8988T (cell line): ENCODE results near the gene PROM1.

Source experiments
- DNase-seq: peaks from one replicate; pipeline ENCODE4 v3.0.0; 2011

PROM1 gene

DNA sequence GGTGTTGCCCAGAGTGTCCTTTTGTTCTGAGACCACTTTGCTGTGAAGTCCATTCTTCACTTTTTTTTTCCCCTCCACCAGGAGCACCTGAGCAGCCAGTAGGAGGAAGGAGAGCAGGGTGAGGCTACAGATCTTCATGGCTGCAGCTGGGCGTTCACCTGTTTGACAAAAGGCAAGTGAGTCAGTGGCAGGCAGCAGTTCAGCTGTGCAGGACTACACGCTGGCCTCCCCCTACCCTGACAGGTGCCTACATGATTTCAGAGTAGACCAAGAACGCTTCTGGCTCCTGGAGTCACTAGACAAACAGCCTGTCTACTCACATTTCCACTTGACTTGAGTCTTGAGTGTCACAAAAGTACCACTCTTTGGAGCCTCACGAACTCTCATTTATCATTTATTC, 147.3 kb downstream of the PROM1 start:
- no peak for DNase-seq

GRCh38 chr4:15935504-15936402, 148.1 kb downstream of the PROM1 start:
- DNase-seq: no peak

- DNase-seq: no peak
These were observed 149.6 kb downstream of the PROM1 start for GRCh38 chr4:15934259-15934658.

GRCh38 chr4:15931451-15932210, 152.2 kb downstream of the PROM1 start:
- DNase-seq: no peak

DNA sequence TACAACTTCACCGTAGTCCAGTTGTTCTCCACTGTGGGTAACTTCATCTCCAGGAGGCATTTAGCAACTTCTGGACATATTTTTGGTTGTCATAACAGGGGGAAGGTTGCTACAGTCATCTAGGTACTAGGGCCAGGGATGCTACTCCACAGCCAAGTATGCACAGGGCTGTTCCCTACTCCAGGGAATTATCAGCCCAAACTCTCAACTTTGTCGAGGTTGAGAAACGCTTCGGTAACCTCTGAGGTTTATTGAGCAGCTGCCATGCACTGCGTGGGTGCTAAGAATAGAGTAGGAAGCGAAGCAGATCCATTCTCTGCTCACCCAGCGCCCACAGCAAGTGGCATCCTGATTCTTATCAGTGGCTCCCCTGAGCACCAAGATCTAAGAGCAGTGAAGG, 153.5 kb downstream of the PROM1 start:
- DNase-seq: no peak

- no peak for DNase-seq
These were observed 154.3 kb downstream of the PROM1 start for GRCh38 chr4:15929540-15929939.

DNA sequence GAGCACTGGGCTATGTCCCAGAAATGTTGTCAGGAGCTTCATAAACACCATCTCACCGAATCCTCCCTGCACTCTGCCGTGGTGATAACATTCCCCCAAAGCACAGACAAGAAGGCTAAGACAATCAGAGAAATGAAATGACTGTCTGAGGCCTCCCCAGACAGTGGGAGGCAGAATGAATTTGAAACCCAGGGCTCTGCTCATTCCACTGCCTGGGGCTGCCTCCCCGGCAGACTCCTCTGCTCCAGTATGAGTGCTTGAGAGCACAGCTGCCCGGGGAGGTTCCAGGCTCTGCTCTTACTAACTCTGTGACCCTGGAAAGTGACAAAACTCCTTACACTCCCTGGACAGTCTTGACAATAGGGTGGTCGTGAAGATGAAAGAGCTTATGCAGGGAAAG, 154.9 kb downstream of the PROM1 start:
- DNase-seq: no peak

DNA sequence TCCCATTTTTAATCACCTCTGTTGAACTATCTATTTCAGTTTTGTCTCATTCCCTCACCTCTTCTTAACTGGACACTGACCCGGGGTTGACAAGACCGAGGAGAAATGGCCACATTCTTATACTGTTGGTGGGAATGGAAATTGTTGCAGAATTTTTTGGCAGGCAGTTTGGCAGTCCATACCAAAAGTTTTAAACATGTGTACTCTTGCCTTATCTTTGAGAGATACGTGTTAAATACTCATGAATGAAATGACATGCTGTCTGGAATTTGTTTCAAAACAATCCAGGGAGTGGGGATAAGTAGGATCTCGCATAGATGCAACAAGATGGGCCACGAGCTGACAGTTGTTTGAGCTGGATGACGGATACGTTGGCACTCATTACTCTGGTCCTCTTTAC, 157.3 kb downstream of the PROM1 start:
- no peak for DNase-seq

- DNase-seq: no peak
These were observed 158.0 kb downstream of the PROM1 start for GRCh38 chr4:15925830-15926229.

GRCh38 chr4:15921592-15921932, 162.3 kb downstream of the PROM1 start:
- no peak for DNase-seq

- peak; percentile 46 for DNase-seq
These were observed 162.9 kb downstream of the PROM1 start for GRCh38 chr4:15920723-15921591.

- DNase-seq: no peak
These were observed 165.2 kb downstream of the PROM1 start for GRCh38 chr4:15918484-15919129.
